Thyroid gland (tissue), 4 donors: Measurements from ENCODE around the gene ZFC3H1. TPM values are rescaled to one million over a fixed set of nuclear protein-coding genes. Genes with fewer than 3 reads are reported as not detected.
A peak's percentile ranks its signal among the peaks of the same experiment; 100 is the strongest.

ENCODE experiments used
- DNase-seq, 2 donors: peaks; one replicate each; pipeline ENCODE4 v3.0.0-alpha.2; 2019
- H3K27ac ChIP-seq, 3 donors: fragments of 200-600 bp; sonication (generic); 1 replicate in 2 of 3; 2 replicates in 1 of 3; pipeline ENCODE4 v1.5.1; 2016 to 2019; ENCODE audit warnings: mild to moderate bottlenecking in 1 of 3, moderate library complexity in 1 of 3
- H3K27me3 ChIP-seq: fragments of 200-600 bp; sonication (generic); one replicate; pipeline ENCODE4 v1.5.1; 2019
- H3K36me3 ChIP-seq, 2 donors: fragments of 200-600 bp; sonication (generic); one replicate each; pipeline ENCODE4 v1.5.1; 2016 to 2019
- H3K4me1 ChIP-seq, 2 donors: fragments of 200-600 bp; sonication (generic); one replicate each; pipeline ENCODE4 v1.5.1; 2017 to 2019
- H3K4me3 ChIP-seq, 3 donors: fragments of 200-600 bp; sonication (generic); replicated peaks in 1 of 3; 1 replicate in 2 of 3; 2 replicates in 1 of 3; pipeline ENCODE4 v1.5.1; 2016; ENCODE audit warnings: mild to moderate bottlenecking in 1 of 3
- H3K9me3 ChIP-seq: fragments of 200-600 bp; sonication (generic); one replicate; pipeline ENCODE4 v1.5.1; 2017
- CTCF ChIP-seq, 6 experiments: fragments of 200-600 bp in 3 of 6; fragments of 450-650 bp in 3 of 6; sonication (generic) in 3 of 6; IDR thresholded peaks; one replicate each; pipeline ENCODE4 v1.5.1; 2016 to 2019; ENCODE audit warnings: antibody characterized with exemption in 6 of 6, mild to moderate bottlenecking in 2 of 6, inconsistent platforms in 1 of 6, moderate library complexity in 1 of 6
- POLR2A ChIP-seq, 2 donors: fragments of 450-650 bp; IDR thresholded peaks; one replicate each; pipeline ENCODE4 v1.6.1; 2017; ENCODE audit warnings: antibody characterized with exemption in 2 of 2, mild to moderate bottlenecking in 2 of 2, moderate library complexity in 1 of 2
- WGBS, 2 donors: methylation state at CpG; one replicate each; pipeline ENCODE4 v1.1.5; 2017; 5-methylcytosine and 5-hydroxymethylcytosine counted together
- intact Hi-C: fragments of 100-400 bp; cut with DNase I; formaldehyde crosslinking; loops from one replicate; pipeline ENCODE4 v1.15.1; 2023
- total RNA-seq, 4 donors: library from RNA; depleted of rRNA; stranded (reverse); fragments of >200 nt; gene quantifications; one replicate each; pipeline ENCODE4 v1.2.3, GENCODE V29; 2016

Gene ZFC3H1, protein sequence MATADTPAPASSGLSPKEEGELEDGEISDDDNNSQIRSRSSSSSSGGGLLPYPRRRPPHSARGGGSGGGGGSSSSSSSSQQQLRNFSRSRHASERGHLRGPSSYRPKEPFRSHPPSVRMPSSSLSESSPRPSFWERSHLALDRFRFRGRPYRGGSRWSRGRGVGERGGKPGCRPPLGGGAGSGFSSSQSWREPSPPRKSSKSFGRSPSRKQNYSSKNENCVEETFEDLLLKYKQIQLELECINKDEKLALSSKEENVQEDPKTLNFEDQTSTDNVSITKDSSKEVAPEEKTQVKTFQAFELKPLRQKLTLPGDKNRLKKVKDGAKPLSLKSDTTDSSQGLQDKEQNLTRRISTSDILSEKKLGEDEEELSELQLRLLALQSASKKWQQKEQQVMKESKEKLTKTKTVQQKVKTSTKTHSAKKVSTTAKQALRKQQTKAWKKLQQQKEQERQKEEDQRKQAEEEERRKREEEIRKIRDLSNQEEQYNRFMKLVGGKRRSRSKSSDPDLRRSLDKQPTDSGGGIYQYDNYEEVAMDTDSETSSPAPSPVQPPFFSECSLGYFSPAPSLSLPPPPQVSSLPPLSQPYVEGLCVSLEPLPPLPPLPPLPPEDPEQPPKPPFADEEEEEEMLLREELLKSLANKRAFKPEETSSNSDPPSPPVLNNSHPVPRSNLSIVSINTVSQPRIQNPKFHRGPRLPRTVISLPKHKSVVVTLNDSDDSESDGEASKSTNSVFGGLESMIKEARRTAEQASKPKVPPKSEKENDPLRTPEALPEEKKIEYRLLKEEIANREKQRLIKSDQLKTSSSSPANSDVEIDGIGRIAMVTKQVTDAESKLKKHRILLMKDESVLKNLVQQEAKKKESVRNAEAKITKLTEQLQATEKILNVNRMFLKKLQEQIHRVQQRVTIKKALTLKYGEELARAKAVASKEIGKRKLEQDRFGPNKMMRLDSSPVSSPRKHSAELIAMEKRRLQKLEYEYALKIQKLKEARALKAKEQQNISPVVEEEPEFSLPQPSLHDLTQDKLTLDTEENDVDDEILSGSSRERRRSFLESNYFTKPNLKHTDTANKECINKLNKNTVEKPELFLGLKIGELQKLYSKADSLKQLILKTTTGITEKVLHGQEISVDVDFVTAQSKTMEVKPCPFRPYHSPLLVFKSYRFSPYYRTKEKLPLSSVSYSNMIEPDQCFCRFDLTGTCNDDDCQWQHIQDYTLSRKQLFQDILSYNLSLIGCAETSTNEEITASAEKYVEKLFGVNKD (N-terminal part only)
- total RNA-seq: 10 to 100 TPM; 45.2 to 62.4 (median 50.0) TPM

GRCh38 chr12:71663561-71664410, at the start of gene ZFC3H1, which contains the start of gene THAP2:
Gene ZFC3H1, minus strand, starts transcription at chr12:71663848. Its CDS starts 238 bp downstream, at chr12:71663610.
Gene THAP2, plus strand, starts transcription at chr12:71664301. Its CDS starts 209 bp downstream, at chr12:71664510.
- no peaks in the 10 kb centered on the region for H3K27me3 ChIP-seq
- intact Hi-C loops: loop anchor here (10.0 kb wide), 1 partner anchor 91 kb away; the partner anchor contains the start of gene RAB21
- peak within 1 kb of the TSS; percentile 61 to 99 (median 79) for H3K4me3 ChIP-seq
- peaks cover 6 to 9% of the 10 kb centered on the region in 2 donors for H3K36me3 ChIP-seq
- peaks cover 18 to 24% of the 10 kb centered on the region in 2 donors for H3K4me1 ChIP-seq
- 1% methylated on average over 54 to 57 of the region's 57 CpGs for WGBS, 2 donors
- H3K9me3 ChIP-seq: no peaks in the 10 kb centered on the region
- peak within 1 kb of the TSS; percentile 85 to 96 (median 94) for H3K27ac ChIP-seq
- TF ChIP-seq CTCF (IDR thresholded peaks at IDR 0.05): peak in 2 of 6 experiments; percentile 10 to 17
- peak; percentile 71 to 95 for TF ChIP-seq POLR2A (IDR thresholded peaks at IDR 0.05)
- DNase-seq: peak; percentile 93 to 94

DNA sequence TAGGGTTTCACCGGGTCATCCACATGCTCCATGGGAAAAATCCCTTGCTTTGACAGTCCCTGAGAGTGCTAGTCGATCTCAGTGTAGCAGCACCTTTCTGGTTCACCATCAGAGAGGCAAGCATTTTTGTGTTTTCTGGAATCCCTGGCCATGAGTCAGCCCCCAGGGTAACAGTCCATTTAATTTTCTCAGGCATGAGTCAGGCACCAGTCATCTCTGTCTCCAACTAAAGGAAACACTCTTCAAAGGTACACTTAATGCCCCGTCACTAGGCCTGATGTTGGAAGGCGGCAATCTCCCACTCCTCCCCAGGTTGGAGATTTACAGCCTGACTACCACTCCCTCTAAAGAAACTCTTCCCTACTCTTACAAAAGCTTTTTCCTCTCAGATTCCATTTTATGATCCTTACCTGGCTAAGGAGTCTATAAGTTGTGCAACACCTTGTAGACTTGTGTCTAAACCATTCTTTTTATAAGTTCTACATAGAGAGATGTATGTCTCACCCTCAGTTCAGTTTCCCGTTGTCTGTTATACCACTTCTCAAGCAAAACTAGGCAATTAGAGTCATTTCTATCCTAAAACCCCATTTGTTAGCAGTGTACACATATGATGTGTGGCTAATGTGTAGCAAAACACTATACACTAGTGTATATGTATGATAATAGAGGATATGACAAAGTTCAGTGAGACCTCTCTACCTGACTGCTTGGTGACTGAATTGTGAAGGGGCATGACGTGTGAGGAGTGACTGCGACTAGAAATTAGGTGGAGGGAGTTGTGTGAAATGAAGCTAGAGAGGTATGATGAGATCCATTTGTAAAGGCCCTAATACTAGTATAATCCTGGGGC, 46.9 kb upstream of the ZFC3H1 start:
- Histone ChIP-seq H3K27ac (no peak overlapping the region), H3K4me3 (no peak overlapping the region), H3K9me3 (no peaks in the 10 kb centered on the region), H3K27me3 (no peaks in the 10 kb centered on the region), H3K4me1 (no peaks in the 10 kb centered on the region), H3K36me3 (no peaks in the 10 kb centered on the region)
- 90 to 93% methylated on average over 7 of the region's 7 CpGs for WGBS, 2 donors
- TF ChIP-seq CTCF (IDR thresholded peaks at IDR 0.05): no peak
- TF ChIP-seq POLR2A (IDR thresholded peaks at IDR 0.05): no peak
- intact Hi-C loops: no loop called here
- no peak for DNase-seq

GRCh38 chr12:71708658-71709057, 45.0 kb upstream of the ZFC3H1 start:
- Histone ChIP-seq H3K4me1 (no peaks in the 10 kb centered on the region), H3K27ac (no peak overlapping the region), H3K27me3 (no peaks in the 10 kb centered on the region), H3K4me3 (no peak overlapping the region), H3K36me3 (no peaks in the 10 kb centered on the region), H3K9me3 (no peaks in the 10 kb centered on the region)
- no peak for TF ChIP-seq CTCF (IDR thresholded peaks at IDR 0.05)
- no peak for TF ChIP-seq POLR2A (IDR thresholded peaks at IDR 0.05)
- no peak for DNase-seq
- 42 to 100% methylated on average over 1 of the region's 1 CpG for WGBS, 2 donors
- intact Hi-C loops: no loop called here

DNA sequence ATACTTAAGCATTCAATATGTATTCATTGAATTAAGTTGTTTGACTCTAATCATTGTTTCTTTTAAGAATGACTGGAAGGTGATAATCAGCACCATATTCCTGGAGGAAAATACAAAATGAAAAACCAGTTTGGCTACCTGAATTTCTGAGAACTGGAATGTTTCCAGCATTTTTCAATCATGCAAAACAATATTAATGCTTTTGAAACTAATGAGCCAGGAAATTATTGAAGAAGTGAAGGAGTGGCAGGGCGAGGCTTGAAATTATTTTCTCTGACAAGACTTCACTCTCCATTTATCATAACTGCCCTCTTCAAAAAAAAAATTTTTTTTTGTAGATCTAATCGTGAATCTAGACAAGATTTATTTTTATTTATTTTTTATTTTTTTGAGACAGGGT, 41.3 kb upstream of the ZFC3H1 start:
- H3K36me3 ChIP-seq: peaks cover 0 to 4% of the 10 kb centered on the region in 2 donors
- 85 to 88% methylated on average over 2 of the region's 2 CpGs for WGBS, 2 donors
- H3K9me3 ChIP-seq: no peaks in the 10 kb centered on the region
- H3K27ac ChIP-seq: no peak overlapping the region
- TF ChIP-seq CTCF (IDR thresholded peaks at IDR 0.05): no peak
- no peak for TF ChIP-seq POLR2A (IDR thresholded peaks at IDR 0.05)
- H3K4me3 ChIP-seq: no peak overlapping the region
- intact Hi-C loops: no loop called here
- no peaks in the 10 kb centered on the region for H3K27me3 ChIP-seq
- no peak for DNase-seq
- H3K4me1 ChIP-seq: no peaks in the 10 kb centered on the region
